GM19328 (cell line): ENCODE data around the gene NUP210.

Source experiments
- ATAC-seq: cut with Tn5 transposase; IDR thresholded peaks from one replicate; pipeline ENCODE4 v1.9.1; 2021; ENCODE audit warnings: mild to moderate bottlenecking, moderate library complexity; ENCODE audit not compliant: unreplicated experiment

NUP210 gene

GRCh38 chr3:13299531-13300155 lies 120.5 kb downstream of the NUP210 start:
- no peak for ATAC-seq

- ATAC-seq = no peak
These were observed 123.5 kb downstream of the NUP210 start for GRCh38 chr3:13296662-13297061.

GRCh38 chr3:13294442-13295351 lies 125.4 kb downstream of the NUP210 start:
- ATAC-seq = no peak

GRCh38 chr3:13292375-13292774 lies 127.7 kb downstream of the NUP210 start:
- no peak for ATAC-seq

- no peak for ATAC-seq
These were observed 129.2 kb downstream of the NUP210 start for GRCh38 chr3:13290941-13291340.

DNA sequence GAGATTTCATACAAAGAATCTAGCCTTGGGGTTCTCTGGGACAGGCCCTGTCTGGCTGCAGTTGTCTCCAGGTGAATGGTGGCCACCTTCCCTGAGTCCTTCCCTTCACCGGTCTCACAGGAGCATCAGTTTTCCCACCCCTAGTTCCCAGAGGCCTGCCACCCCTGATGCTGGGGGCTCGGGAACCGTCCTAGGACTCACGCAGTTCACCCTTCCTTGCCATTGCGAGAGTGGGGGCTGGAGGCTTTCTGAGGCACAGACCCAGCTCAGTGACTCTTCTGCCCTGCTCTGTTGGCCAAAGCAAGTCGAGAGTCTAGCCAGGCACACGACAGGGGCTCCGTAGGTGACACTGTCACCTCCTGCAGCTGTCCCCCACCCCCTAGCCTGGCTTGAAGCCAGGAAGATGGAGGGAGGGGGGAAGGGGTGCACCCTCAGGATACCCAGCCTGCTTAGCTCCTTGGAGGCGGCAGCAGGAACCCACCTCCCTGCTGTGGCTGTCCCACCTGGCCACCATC lies 130.3 kb downstream of the NUP210 start:
- no peak for ATAC-seq

- ATAC-seq = no peak
These were observed 131.1 kb downstream of the NUP210 start for GRCh38 chr3:13288732-13289718.

- ATAC-seq = no peak
These were observed 132.3 kb downstream of the NUP210 start for GRCh38 chr3:13287833-13288232.

GRCh38 chr3:13286873-13287272 lies 133.2 kb downstream of the NUP210 start:
- no peak for ATAC-seq

GRCh38 chr3:13285007-13285567 lies 135.0 kb downstream of the NUP210 start:
- no peak for ATAC-seq

DNA sequence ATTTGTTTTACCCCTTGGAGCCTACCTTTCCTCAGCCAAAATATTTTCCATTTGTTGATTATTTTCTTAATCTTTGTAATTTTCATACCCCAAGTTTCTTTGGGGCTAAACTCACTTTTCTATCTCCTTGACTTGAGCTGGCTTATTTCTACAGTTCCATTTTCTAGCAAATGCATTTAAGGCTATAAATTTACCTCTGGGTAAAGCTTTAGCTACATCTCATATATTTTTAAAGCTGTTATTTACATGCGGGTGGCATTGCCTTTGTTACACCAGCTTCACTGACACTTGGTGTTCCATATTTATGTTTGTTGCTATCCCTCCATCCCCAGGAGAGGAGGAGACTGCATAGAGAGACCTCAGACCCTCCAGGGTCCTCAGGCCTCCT lies 136.3 kb downstream of the NUP210 start:
- ATAC-seq = no peak

GRCh38 chr3:13282986-13283876 lies 136.9 kb downstream of the NUP210 start:
- no peak for ATAC-seq

- no peak for ATAC-seq
These were observed 137.7 kb downstream of the NUP210 start for GRCh38 chr3:13282358-13282985.

DNA sequence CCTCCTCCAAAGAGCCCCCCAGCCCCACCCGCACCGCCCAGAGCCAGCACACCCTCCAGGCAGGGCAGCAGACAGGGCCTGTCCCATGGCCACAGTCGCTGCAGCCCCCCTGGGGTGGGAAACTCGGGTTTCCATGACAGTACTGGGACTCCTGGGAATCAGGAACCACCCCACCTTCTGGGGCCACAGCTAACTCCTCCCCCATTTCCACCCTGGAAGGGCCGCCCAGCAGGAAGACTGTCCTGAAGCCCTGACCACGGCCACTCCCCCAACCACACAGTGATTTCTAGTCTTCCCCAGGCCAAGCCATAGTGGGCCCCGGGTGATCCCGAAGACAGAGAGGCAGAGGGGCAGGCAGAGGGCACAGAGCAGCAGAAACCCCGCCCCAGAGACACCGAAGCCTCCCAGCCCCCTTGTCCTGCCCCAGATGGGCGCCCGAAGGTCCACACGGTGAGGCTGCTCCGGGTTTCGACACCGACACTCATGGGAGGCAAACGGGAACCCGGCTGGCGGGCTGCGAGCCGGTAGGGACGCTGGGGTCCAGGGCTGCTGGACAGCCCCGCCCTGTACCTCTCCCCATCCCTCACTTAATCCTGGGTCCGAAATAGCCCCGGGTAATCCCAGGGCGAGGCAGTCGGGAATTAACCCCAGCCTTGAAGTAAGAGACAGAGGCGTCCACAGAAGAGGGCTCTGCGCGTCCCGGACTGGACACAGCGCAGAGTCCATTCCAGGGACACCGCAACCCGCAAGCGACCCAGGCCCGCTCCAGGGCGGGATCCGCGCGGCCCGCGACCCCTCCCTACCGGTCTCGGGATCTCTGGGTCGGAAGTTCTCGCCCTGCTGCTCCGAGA lies 138.4 kb downstream of the NUP210 start:
- no peak for ATAC-seq

DNA sequence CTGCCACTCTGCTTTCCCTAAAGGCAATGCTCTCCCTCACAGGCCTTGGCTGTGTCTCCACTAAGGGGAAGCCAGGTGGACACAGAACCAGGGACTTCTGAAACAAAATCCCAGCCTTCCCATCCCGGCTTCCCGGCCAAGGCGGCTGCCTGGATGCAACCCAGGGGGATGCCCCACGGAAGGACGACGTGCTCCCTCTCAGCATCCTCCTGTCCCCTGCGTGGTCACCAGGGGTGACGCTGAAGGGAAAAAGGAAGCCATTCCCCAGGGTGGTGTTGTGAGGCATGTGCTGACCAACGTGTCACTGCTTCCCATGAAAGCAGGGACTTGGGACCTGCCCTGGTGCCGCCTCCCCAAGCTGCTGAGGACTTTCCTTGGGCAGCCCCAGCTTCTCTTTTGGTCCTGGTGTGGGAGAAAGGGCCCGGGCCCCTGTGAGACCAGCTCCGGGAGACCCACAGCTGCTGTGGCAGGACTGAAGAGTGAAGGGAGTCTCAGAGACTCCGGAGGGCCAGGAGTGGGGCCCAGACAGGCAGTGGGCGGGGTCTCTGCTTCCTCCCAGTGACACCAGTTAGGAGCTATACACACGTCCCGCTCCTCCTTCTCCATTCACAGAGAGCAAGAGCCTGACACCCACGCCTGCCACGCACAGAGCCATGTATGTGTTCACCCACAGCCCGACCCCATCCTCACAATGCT lies 139.2 kb downstream of the NUP210 start:
- no peak for ATAC-seq

DNA sequence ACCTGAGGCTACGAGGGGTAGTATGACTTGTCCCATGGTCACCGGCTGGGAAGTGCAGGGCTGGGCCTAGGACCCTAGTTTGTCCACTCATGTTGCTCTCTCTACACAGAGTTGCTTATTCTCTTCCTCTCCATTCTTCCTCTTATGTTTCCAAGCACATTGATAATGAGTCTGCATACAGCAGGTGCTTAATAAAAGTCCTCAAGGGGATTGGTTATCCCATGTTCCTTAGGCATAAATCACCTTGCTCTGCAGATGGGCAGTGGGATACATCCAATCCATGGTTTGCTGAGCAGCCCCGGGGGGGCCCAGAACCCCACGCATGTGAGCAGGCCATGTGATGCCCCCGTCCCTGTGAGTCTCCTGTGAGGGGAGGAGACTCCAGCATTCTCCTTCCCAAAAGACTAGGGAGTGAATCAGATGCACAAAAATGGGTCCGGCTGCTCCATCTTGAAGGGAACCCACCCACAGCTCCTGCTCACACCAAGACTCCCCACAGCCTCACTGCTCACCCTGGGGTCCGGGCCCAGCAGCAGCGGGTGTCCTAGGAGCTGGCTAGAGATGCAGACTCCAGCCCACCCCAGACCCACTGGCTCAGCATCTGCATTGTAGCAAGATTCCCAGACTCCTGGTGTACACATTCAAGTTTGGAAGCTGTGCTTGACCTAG lies 139.9 kb downstream of the NUP210 start:
- ATAC-seq = no peak

- ATAC-seq = no peak
These were observed 140.6 kb downstream of the NUP210 start for GRCh38 chr3:13279532-13279910.
